ENCODE results near the gene SLC16A3.

- TF ChIP-seq NFYB (CRISPR knock-in tag; conservative IDR thresholded peaks at IDR 0.05; ENCODE audit: low read depth) (no peak), ZNF416 (CRISPR knock-in tag; IDR thresholded peaks at IDR 0.05) (no peak), FOXP1 (CRISPR knock-in tag; IDR thresholded peaks at IDR 0.05; ENCODE audit: borderline replicate concordance) (no peak), STAT6 (CRISPR knock-in tag; conservative IDR thresholded peaks at IDR 0.05; ENCODE audit: low read depth) (no peak), CREB1 (CRISPR knock-in tag; IDR thresholded peaks at IDR 0.05) (no peak), JUN (CRISPR knock-in tag; IDR thresholded peaks at IDR 0.05) (no peak), E2F1 (CRISPR knock-in tag; IDR thresholded peaks at IDR 0.05) (no peak), SP1 (CRISPR knock-in tag; conservative IDR thresholded peaks at IDR 0.05) (no peak), MAX (CRISPR knock-in tag; IDR thresholded peaks at IDR 0.05) (no peak)
- TF ChIP-seq, protein P1, sequence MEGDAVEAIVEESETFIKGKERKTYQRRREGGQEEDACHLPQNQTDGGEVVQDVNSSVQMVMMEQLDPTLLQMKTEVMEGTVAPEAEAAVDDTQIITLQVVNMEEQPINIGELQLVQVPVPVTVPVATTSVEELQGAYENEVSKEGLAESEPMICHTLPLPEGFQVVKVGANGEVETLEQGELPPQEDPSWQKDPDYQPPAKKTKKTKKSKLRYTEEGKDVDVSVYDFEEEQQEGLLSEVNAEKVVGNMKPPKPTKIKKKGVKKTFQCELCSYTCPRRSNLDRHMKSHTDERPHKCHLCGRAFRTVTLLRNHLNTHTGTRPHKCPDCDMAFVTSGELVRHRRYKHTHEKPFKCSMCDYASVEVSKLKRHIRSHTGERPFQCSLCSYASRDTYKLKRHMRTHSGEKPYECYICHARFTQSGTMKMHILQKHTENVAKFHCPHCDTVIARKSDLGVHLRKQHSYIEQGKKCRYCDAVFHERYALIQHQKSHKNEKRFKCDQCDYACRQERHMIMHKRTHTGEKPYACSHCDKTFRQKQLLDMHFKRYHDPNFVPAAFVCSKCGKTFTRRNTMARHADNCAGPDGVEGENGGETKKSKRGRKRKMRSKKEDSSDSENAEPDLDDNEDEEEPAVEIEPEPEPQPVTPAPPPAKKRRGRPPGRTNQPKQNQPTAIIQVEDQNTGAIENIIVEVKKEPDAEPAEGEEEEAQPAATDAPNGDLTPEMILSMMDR (IDR thresholded peaks at IDR 0.05) = no peak
Measured at GRCh38 chr17:82271401-82271800, 42.6 kb downstream of the SLC16A3 start.

Data from WTC11 (cell line).